HepG2 (cell line): Measurements from ENCODE around the gene RGS14. TPM values are rescaled to one million over a fixed set of nuclear protein-coding genes. Genes with fewer than 3 reads are reported as not detected.
A peak's percentile ranks its signal among the peaks of the same experiment; 100 is the strongest.

Experiments used
- EEA1 ChIP-seq: sonication (generic); formaldehyde crosslinking; IDR thresholded peaks from 2 replicates; pipeline ENCODE4 v1.5.1; 2020; ENCODE audit warnings: mild to moderate bottlenecking, missing genetic modification reagents, borderline replicate concordance
- FOSL2 ChIP-seq: sonication (generic); formaldehyde crosslinking; IDR thresholded peaks from 2 replicates; pipeline ENCODE4 v1.4.0; 2020; ENCODE audit warnings: missing genetic modification reagents
- KDM5B ChIP-seq: sonication (generic); formaldehyde crosslinking; IDR thresholded peaks from 2 replicates; pipeline ENCODE4 v1.4.0; 2020; ENCODE audit warnings: missing genetic modification reagents, mild to moderate bottlenecking, borderline replicate concordance
- KDM6A ChIP-seq: IDR thresholded peaks from 2 replicates; pipeline ENCODE4 v1.6.1; 2016; ENCODE audit warnings: low read depth
- KLF13 ChIP-seq: sonication (generic); formaldehyde crosslinking; IDR thresholded peaks from 2 replicates; pipeline ENCODE4 v1.4.0; 2020; ENCODE audit warnings: mild to moderate bottlenecking, missing genetic modification reagents
- MAFK ChIP-seq, 2 experiments: IDR thresholded peaks in 1 of 2; conservative IDR thresholded peaks in 1 of 2; 2 replicates each; pipeline ENCODE4 v1.6.1; 2011; ENCODE audit warnings: improper control_type of control experiment in 2 of 2, low read length in 2 of 2
- MED13 ChIP-seq: sonication (generic); formaldehyde crosslinking; IDR thresholded peaks from 2 replicates; pipeline ENCODE4 v1.5.0; 2020; ENCODE audit warnings: missing genetic modification reagents
- MEIS2 ChIP-seq: sonication (generic); formaldehyde crosslinking; IDR thresholded peaks from 2 replicates; pipeline ENCODE4 v1.9.0; 2021; ENCODE audit warnings: mild to moderate bottlenecking, missing genetic modification reagents
- PRDM10 ChIP-seq: sonication (generic); formaldehyde crosslinking; IDR thresholded peaks from 2 replicates; pipeline ENCODE4 v1.4.0; 2020; ENCODE audit warnings: low read depth, missing genetic modification reagents
- SOX6 ChIP-seq, 2 experiments: fragments of 450-650 bp in 1 of 2; sonication (generic) in 1 of 2; formaldehyde crosslinking in 1 of 2; IDR thresholded peaks; 2 replicates each; pipeline versions ENCODE4 v1.4.0 to v1.6.1; 2017 to 2020; ENCODE audit warnings: antibody characterized with exemption in 1 of 2, mild to moderate bottlenecking in 1 of 2, missing genetic modification reagents in 1 of 2
- TEAD2 ChIP-seq: sonication (generic); formaldehyde crosslinking; IDR thresholded peaks from 2 replicates; pipeline ENCODE4 v1.9.0; 2021; ENCODE audit warnings: missing genetic modification reagents
- ZFP90 ChIP-seq: sonication (generic); formaldehyde crosslinking; IDR thresholded peaks from 2 replicates; pipeline ENCODE4 v1.8.0; 2022; ENCODE audit warnings: missing genetic modification reagents, mild to moderate bottlenecking, inconsistent platforms, borderline replicate concordance
- ZMYM3 ChIP-seq: sonication (generic); formaldehyde crosslinking; IDR thresholded peaks from 2 replicates; pipeline ENCODE4 v1.5.1; 2020; ENCODE audit warnings: mild to moderate bottlenecking, missing genetic modification reagents
- ZNF142 ChIP-seq: sonication (generic); formaldehyde crosslinking; IDR thresholded peaks from 2 replicates; pipeline ENCODE4 v1.4.0; 2020; ENCODE audit warnings: missing genetic modification reagents
- ZNF232 ChIP-seq: sonication (generic); formaldehyde crosslinking; IDR thresholded peaks from 2 replicates; pipeline ENCODE4 v1.4.0; 2020; ENCODE audit warnings: missing genetic modification reagents, borderline replicate concordance
- ZNF331 ChIP-seq: sonication (generic); formaldehyde crosslinking; IDR thresholded peaks from 2 replicates; pipeline ENCODE4 v1.4.0; 2020; ENCODE audit warnings: missing genetic modification reagents
- ZNF543 ChIP-seq: sonication (generic); formaldehyde crosslinking; IDR thresholded peaks from 2 replicates; pipeline ENCODE4 v1.4.0; 2020; ENCODE audit warnings: mild to moderate bottlenecking, missing genetic modification reagents
- ZNF788 ChIP-seq: sonication (generic); formaldehyde crosslinking; IDR thresholded peaks from 2 replicates; pipeline ENCODE4 v1.5.0; 2020; ENCODE audit warnings: mild to moderate bottlenecking, missing genetic modification reagents, borderline replicate concordance
- polyA plus RNA-seq, 8 experiments: library from polyadenylated mRNA; depleted of rRNA in 3 of 8; stranded (reverse) in 7 of 8; unstranded in 1 of 8; fragments of >200 nt; fragmentation: Illumina TruSeq in 4 of 8; extraction: Trizol in 4 of 8; gene quantifications; 2 replicates each; pipeline versions ENCODE4 v1.2.1 to v1.2.3, GENCODE V29; 2011 to 2016; ENCODE audit warnings: low read depth in 4 of 8, missing spikeins in 1 of 8, mixed read lengths in 1 of 8; ENCODE audit not compliant: insufficient read depth in 1 of 8
- total RNA-seq, 5 experiments: library from RNA; depleted of rRNA; stranded (reverse); fragments of >200 nt; fragmentation: Illumina TruSeq; extraction: Trizol; gene quantifications; 2 replicates each; pipeline ENCODE4 v1.2.3, GENCODE V29; 2016; ENCODE audit warnings: low read depth in 1 of 5

Gene RGS14
- total and polyA plus RNA-seq, 2 of the 13 experiments (the other 11 are each of a cell fraction or from before 2014, with no cell fraction given), result 11.1 to 17.2 TPM

DNA sequence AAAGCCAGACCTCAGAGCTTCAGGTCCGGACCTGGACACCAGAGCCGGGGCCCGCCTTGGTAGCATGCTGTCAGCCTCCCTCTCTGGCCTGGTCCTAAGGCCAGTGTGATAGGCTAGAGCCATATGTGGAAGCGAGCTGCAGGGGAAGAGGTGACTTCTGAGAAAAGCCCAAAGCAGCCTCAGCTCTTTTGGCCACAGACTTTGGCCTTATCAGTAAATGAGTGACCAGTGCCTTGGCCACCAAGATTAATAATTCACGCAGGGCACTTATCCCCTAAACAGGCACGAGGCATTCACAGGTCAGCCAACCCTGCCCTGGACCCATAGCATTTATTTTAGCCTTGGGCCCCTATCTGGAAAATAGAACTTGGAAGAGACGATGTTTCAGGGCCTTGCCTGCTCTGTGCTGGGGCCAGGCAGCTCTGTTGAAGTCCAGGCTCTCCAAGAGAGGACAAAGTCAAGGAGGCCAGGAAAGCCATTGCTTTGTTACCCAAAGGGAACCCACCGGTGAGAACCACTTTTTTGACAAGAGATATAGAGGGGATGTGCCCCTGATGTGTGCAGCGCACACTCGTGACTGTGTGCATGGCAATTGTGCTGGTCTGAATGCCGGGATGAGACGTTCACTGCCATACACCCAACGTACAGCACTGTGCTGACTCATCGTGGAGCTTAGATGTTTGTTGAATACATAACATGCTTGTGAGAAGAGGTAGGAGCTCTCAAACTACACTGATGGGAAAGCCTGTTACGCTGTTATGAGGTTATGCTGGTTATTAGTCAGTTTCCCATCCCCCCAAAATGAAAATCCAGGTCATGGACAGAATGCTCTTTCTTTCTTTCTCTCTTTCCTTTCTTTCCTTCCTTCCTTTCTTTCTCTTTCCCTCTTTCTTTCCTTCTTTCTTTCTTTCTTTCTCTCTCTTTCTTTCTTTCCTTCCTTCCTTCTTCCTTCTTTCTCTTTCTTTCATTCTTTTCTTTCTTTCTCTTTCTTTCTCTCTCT, 21.5 kb downstream of the RGS14 start (continued):
- TF ChIP-seq ZNF788 (peak; percentile 64; the same call in 1 of the 2 replicates), MAFK (conservative IDR thresholded peaks at IDR 0.05 in 1 of 2, IDR thresholded peaks at IDR 0.05 in 1 of 2; ENCODE audit: low read length in 2 of 2) (peak; percentile 79 to 96), MEIS2 (CRISPR knock-in tag) (peak; percentile 62; the same call in 1 of the 2 replicates), ZMYM3 (CRISPR knock-in tag) (peak; percentile 19; the same call in 1 of the 2 replicates), PRDM10 (CRISPR knock-in tag) (peak; percentile 78), TEAD2 (no peak), ZFP90 (CRISPR knock-in tag) (peak; percentile 63; the same call in 1 of the 2 replicates), KDM5B (0 out of 2 replicates have a peak, but pooled peaks have one; percentile 31), ZNF142 (peak; percentile 91), ZNF331 (CRISPR knock-in tag) (peak; percentile 90), EEA1 (CRISPR knock-in tag) (no peak; the same call in 1 of the 2 replicates), ZNF543 (peak; percentile 34; the same call in 1 of the 2 replicates), FOSL2 (CRISPR knock-in tag) (peak; percentile 95), KLF13 (CRISPR knock-in tag) (no peak), MED13 (CRISPR knock-in tag) (no peak; the same call in 1 of the 2 replicates), ZNF232 (CRISPR knock-in tag) (peak; percentile 60; the same call in 1 of the 2 replicates), SOX6 (IDR thresholded peaks at IDR 0.05) (0 out of 2 replicates have a peak, but pooled peaks have one; percentile 28), SOX6 (CRISPR knock-in tag; IDR thresholded peaks at IDR 0.05) (peak; percentile 74), KDM6A (CRISPR knock-in tag) (0 out of 2 replicates have a peak, but pooled peaks have one; percentile 30)
